HG02870 (cell line): ENCODE measurements around the gene RFXANK.
"Not testable (repeated sequence)": the region's sequence is repeated elsewhere in the genome, so short reads cannot be mapped to it uniquely, and the experiment has no call there.

Source experiments
- ATAC-seq: cut with Tn5 transposase; IDR thresholded peaks from one replicate; pipeline ENCODE4 v1.9.1; 2021; ENCODE audit warnings: mild to moderate bottlenecking, moderate library complexity; ENCODE audit not compliant: unreplicated experiment

RFXANK gene

DNA sequence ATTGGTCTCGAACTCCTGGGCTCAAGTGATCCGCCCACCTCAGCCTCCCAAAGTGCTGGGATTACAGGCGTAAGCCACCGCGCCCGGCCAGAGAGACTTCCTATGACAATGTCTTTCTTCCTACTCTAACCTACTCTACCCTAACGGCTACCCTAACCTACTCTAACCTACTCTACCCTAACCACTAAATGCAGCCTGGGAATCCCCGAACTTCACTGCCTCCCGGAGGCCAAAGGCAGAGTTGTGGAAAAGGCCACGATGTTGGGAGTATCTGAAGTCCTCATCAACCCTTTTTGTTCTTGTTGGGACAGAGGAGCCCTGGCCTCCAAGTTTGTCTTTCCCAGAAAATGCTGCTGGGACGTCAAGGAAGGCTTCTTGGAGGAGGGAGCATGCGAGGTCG, 12.1 kb downstream of the RFXANK start:
- no peak for ATAC-seq

DNA sequence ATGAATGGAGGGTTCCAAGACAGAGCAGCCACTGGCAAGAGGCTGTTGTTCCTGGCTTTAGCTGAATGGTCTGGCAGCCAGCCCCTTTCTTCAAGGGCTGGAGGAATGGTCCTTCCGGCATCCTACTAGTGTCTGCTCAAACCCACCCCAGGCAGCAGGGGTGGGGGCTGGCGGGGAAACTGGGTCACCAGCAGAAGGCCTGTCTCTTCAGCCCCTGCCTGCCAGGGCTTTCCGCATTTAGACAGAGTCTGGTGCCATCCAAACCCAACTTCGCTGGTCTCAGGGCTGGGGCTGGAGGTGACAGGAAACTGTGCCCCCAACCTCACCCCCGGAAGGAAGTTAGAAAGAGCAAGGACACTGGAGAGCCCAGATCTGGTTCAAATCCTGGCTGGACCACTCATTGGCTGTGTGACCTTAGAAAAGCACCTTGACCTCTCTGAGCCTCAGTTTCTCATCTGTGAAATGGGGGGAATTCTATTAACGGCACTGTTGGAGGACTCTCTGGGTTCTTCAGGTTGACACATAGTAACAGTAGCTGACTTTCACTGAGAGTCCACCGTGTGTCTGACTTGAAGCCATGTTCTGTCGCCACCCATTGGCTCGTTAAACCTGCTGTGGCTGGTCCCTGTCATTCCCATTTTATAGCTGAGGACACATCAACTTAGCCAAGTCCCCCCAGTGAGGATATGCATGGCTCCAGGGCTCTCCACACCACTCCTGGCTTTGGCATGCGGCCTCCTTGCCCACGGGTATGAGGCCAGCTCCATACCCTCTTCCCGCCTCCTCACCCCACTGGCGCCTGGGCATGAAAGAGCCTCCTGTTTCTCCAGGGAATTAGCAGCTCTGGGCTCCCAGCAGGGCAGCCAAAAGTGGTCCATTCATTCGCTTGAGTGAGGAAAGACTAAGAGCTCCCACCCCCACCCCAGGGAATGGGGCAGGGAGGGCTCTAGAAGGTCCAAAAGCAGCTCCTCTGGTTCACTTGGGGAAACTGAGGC, 13.7 kb downstream of the RFXANK start:
- no peak for ATAC-seq

DNA sequence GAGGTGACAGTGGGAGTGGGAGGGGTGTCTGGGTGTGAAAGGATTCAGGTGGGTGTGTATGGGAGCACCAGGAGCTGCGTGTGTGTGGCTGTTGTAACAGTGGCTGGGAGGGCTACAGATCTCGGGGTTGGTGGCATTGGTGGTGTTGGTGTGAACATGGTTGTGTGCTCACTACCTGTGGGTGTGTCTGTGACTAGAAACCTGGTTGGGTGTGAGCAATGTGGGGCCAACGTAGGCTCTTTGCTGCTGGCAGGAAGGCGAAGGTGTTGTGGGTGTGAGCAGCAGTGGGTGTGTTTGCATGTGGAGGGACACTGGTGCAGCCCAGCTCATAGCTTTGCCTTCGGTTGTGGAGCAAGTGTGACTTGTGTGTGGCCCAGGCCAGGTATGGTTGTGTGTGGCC, 14.9 kb downstream of the RFXANK start:
- no peak for ATAC-seq

DNA sequence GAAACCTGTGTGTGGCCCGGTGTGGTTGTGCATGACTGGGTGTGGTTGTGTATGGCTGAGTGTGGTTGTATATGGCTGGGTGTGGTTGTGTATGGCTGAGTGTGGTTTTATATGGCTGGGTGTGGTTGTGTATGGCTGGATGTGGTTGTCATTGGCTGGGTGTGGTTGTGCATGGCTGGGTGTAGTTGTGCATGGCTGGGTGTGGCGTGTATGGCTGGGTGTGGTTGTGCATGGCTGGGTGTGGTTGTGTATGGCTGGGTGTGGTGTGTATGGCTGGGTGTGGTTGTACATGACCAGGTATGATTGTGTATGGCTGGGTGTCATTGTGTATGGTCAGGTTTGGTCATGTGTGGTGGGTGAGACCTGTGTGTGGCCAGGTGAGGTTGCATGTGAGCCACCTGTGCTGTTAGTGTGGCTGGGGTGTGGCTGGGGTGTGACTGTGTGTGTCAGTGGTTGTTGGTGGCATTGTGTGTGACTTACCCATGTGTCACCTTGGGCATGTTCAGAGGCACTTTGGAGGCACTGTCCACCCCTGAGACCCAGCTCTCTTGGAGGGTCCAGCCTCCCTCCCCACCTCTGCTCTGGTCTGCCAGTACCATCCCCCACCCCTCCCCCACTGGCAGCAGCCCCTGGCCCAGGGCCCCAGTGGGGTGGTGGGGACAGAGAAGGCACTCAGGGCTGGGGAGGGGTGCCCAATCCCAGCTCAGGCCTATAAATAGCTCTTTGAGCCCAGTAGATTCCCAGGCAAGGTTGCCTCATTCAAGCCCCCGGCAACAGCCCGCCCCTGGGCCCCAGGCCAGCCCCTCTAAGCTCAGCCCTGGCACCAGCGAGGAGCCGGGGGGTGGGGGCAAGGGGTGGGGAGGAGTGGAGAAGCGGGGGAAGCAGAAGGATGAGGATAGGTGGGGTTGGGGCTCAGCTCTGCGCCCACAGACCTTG, 15.8 kb downstream of the RFXANK start:
- no peak for ATAC-seq

DNA sequence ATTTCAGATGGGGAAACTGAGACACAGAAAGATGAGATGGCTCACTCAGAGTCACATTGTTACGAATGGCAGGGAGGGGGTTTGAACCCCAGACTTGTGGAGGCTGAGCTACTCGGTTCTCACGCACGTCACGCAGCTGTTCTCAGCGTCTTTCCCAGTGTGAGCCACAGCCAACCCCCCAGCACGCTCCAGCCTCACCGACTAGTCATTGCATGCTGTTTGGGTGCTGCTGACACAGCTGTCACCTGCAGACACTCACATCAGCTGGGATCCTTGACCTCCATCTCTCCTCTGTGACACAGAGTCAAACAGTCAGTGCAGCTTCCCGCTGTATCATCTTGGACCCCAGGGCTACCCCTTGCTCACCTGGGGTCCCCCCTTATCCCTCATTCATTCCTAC, 17.3 kb downstream of the RFXANK start:
- ATAC-seq: no peak

DNA sequence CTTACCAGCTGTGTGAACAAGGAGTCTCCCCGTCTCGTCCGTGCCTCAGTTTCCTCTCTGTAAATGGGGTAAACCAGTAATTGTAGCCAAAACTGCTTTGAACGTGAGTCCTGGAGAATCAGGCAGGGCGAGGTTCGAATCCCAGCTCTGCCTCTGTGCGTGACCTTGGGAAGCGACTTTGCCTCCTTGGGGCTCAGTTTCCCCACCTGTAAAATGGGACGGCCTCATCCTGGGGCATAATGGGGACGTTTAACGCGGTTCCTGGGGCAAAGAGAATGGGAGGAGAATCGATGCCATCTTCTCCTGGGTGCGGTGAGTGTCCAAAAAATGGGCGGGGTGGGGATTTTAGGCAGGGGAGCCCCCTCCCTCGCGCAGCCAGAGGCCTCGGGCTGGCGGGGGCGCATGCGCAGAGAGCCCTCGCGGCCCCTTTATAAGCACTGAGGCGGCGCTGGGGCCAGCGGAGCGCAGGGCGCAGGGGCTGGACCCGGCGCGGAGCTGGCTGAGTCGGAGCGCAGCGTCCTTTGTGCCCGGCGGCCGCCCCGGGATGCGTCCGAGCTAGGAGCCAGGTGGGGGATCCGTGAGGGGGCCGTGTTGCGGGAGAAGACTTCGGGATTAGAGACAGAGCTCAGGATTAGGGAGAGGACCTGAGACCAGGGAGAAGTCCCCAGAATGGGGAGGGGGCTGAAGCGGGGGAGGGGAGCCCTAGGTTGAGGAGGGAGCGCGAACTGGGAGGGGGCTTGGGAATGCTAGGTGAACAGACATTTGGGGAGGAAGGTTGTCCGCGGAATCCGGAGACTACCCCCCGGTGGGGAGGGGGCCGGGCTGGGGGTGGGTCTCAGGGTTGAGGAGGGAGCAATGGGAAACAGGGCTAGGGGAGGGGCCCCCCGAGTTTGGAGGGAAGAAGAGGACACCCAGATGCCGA, 19.7 kb downstream of the RFXANK start, which contains the start of gene NCAN:
Gene NCAN, plus strand, starts transcription at position 460 of the 922 bp plus-strand sequence. CDS start 4,996 bp downstream, outside the sequence.
- ATAC-seq: no peak

DNA sequence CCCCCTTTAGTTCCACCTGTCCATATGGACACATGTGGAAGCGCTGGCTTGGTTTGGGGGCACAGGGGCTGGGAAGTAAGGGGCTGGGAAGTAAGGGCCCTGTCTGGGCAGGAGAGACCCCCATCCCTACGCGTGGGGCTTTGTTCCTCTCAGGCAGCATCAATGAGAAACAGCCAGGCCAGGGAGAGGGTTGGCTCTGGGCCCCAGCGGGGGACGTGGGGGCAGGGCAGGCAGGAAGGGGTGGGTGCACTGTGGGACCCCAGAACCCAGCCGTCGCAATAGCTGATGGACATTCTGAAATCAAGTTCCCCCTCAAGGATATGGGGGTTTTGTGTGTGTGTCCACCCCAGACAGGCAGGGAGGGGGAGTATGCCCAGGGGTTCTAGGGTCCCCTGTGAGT, 20.9 kb downstream of the RFXANK start:
- no peak for ATAC-seq

DNA sequence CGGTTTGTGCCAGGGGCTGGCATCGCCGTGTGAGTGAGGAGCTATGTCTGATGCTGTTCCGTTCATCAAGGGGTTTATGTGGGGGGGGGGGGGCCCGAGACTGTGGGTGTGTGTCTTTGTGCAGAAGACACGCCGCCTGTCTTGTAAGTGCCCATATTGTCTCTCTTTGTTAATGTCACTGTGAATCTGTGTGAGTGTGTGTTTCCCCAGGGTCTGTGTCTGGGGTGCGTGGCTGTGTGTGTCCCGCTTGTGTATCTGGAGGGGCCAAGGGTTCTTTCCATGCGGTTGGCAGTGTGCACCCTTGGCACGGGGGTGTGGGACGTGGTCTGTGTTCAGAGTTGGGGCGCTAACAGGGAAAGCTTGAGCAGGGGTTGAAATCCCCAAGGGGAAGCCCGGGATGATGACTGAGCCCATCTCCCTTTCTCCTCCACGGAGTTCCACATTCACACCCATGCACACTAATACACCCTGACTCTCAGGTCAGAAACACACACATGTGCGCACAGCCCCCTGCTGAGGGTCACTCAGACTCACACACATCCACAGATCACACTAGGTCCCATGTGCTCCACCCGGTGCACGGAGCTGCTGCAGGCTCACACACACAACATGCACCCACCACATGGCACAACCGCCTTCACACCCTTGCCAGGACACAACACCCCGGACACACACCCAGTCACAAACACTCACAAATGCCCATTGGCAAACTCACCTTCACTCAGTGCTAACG, 21.5 kb downstream of the RFXANK start:
- ATAC-seq: no peak

DNA sequence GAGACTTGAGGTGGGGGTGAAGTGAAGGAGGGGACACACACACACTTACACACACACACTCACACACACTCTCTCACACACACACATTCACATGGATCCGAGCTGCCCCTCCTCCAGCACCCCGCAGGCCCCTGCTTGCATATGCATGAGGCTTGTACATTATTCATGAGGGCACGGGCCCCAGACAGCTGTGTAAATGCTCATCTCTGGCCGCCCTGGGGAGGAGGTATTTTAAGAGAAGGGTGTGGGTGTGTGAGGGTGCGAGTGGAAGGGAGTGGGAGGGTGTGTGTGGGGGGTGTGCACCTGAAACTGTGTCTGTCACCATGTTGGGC, 22.1 kb downstream of the RFXANK start:
- no peak for ATAC-seq

DNA sequence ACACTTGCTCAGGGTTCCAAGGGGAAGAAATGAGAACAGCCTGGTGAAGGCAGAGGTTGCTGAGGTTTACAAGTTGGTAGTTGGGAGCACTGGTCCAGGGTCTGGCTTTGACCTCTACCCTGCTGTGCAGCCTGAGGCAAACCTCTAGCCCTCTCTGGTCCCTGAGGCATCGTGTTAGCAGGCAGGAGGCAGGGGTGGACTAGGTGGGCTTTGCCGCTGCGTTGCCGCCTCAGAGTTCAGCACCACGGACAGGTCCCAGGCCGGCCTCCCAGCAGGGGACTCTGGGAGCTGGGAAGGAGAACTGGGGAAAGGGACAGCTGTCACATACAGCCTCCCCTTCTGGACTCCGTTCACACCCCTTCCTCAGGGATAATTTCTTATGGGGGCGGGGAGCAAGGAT, 22.8 kb downstream of the RFXANK start:
- no peak for ATAC-seq

DNA sequence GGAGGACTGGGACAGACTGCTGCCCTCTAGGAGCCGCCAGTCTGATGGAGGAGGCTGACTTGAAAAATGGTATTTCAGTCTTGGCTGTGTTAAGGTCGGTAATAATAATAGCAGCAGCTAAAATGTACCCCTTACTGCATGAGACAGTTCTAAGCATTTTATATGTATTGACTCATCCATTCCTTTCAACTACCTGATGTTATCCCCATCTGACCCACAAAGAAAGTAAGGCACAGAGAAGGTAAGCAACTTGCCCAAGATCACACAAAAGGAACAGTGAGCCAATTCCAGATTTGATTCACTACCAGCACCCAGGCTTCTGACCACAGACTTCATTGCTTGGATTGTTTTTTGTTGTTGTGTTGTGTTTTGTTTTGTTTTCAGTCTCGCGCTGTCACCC, 23.7 kb downstream of the RFXANK start:
- no peak for ATAC-seq

DNA sequence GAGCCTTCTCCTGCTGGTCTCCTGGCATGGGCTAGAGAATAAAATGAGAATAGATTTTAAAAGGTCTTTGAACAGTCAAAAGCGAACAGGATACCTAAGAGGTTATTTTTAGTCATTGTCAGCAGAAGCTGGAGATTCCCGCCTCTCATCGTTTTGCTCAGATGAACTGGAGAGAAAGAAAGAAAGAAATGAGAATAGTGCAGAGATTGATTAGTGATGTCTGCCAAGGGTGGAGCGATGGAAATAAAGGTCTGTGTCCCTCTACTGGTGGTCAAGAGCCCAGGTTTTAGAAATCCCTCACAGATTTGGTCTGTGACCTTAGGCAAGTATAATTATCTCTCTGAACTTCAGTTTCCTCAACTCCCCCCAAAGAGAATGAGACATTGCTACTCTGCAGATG, 25.0 kb downstream of the RFXANK start:
- no peak for ATAC-seq

DNA sequence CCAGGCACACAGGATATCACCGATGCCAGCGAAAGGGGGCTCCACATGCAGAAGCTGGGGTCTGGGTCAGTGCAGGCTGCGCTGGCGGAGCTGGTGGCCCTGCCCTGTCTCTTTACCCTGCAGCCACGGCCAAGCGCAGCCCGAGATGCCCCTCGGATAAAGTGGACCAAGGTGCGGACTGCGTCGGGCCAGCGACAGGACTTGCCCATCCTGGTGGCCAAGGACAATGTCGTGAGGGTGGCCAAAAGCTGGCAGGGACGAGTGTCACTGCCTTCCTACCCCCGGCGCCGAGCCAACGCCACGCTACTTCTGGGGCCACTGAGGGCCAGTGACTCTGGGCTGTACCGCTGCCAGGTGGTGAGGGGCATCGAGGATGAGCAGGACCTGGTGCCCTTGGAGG, 26.9 kb downstream of the RFXANK start:
- no peak for ATAC-seq

DNA sequence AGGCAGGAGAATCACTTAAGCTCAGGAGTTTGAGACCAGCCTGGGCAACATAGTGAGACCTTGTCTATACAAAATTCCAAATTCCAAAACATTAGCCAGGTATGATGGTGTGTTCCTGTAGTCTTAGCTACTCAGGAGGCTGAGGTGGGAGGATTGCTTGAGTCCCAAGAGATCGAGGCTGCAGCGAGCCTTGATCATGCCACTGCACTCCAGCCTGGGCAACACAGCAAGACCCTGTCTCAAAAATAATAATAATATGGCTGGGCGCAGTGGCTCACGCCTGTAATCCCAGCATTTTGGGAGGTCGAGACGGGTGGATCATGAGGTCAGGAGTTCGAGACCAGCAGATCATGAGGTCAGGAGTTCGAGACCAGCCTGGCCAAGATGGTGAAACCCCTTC, 28.9 kb downstream of the RFXANK start:
- not testable (repeated sequence) for ATAC-seq

DNA sequence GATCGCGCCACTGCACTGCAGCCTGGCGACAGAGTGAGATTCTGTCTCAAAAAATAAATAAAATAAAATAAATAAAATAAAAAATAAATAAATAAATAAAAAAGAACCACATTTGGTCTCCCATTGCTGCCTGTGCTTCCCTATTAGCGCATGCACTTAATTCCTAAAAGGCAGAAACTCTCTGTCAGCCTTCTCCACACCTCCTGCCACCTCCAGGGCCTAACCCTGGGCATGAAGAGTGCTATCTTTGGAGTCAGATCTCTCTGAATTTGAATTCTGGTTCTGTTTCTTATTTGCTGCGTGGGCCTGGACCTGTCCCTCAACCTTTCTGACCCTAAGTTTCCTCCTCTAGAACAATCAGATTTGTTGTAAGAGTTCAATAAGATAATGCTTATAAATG, 31.0 kb downstream of the RFXANK start:
- no peak for ATAC-seq

DNA sequence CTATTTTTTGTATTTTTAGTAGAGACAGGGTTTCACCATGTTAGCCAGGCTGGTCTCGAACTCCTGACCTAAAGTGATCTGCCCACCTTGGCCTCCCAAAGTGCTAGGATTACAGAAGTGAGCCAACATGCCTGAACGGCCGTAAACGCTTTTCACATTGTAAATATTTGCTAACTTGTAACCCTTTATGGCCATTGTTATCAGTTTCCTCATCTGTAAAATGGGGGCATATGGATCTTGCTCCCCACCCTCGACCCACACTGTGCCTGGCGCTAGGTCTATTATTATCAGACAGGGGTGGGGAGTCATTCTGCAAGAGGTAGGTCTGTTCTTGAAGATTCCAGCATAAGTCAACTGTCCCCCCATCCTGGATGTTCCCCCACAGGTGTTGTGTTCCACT, 31.6 kb downstream of the RFXANK start:
- no peak for ATAC-seq

DNA sequence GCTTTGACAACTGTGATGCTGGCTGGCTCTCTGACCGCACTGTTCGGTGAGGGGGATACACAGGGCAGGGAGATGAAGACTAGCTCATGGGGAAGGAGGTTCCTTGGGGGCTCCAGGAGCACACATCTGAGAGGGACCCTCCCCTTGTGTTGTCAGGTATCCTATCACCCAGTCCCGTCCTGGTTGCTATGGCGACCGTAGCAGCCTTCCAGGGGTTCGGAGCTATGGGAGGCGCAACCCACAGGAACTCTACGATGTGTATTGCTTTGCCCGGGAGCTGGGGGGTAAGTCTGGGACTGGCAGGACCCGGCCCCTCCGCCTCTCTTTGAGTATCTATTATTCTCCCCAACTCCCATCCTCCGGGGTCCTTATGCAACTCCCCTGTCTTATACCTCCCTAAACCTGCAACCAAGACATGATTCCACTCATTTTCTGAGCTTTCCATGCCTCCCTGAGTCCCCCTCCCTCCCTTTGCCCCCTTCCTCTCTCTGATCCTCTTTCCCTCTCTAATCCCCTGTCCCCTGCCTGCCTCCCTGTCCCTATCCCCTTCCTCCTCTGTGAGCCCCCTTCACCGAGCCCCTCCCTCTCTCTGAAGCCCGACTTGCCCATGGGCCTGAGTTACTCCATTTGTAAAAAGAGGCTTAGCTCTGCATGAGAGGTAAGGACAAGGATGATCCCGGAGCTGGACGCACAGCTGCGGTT, 32.2 kb downstream of the RFXANK start:
- no peak for ATAC-seq

DNA sequence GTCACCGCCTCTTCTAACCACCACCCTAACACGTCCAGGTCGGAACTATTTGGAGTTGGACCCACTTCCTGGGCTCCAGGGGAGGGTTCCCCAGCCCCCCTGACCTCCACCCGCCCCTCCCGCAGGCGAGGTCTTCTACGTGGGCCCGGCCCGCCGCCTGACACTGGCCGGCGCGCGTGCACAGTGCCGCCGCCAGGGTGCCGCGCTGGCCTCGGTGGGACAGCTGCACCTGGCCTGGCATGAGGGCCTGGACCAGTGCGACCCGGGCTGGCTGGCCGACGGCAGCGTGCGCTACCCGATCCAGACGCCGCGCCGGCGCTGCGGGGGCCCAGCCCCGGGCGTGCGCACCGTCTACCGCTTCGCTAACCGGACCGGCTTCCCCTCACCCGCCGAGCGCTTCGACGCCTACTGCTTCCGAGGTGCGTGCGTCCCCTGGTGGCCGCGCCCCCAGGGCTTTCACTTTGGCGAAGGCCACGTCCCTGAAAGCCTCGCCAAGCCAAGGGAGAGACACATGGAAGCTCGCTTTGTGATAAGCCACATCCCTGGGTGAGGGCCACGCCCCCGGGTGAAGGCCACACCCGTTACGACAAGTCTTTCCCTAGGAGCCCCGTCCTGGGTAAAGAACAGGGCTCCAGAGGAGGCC, 32.9 kb downstream of the RFXANK start:
- no peak for ATAC-seq

DNA sequence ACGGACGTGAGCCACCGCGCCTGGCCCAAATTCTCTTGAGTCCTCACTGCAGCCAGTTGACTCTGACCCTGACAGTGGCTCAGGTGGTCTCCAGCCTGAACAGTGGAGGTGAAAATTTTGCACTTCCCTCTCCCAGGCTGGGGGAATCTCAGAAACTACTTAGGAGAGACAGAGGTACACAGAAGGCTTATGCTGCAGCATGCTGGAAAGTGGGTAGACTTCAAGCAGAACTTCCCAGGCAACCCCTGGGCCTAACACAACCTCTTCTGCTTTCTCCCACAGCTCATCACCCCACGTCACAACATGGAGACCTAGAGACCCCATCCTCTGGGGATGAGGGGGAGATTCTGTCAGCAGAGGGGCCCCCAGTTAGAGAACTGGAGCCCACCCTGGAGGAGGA, 34.1 kb downstream of the RFXANK start:
- ATAC-seq: no peak
